Stimulated activated memory B cell treated with anti-CD40 and anti-IgM and Interleukin-4, amounts not matched to agents 10 μg/mL and 1 μg/mL and 100 μg/mL, for 72 hours (primary cell): Measurements from ENCODE around the gene NSG1.

Experiments used
- ATAC-seq: fragments of 150-1000 bp; cut with Tn5 transposase; 2 replicates; pipeline ENCODE4 v1.10.0; 2021
- H3K27ac Mint-ChIP-seq: one replicate; pipeline ENCODE4 v1.8.0; 2022; ENCODE audit warnings: mild to moderate bottlenecking, mixed read lengths
- H3K27me3 Mint-ChIP-seq: one replicate; pipeline ENCODE4 v1.8.0; 2022; ENCODE audit warnings: mixed read lengths
- H3K36me3 Mint-ChIP-seq: one replicate; pipeline ENCODE4 v1.8.0; 2022; ENCODE audit warnings: mixed read lengths
- H3K4me1 Mint-ChIP-seq: one replicate; pipeline ENCODE4 v1.8.0; 2022; ENCODE audit warnings: mixed read lengths
- H3K4me3 Mint-ChIP-seq: one replicate; pipeline ENCODE4 v1.8.0; 2022; ENCODE audit warnings: mild to moderate bottlenecking, moderate library complexity, mixed read lengths
- H3K9me3 Mint-ChIP-seq: one replicate; pipeline ENCODE4 v1.8.0; 2022; ENCODE audit warnings: mixed read lengths

Gene NSG1

GRCh38 chr4:4427121-4427870 lies 40.4 kb downstream of the NSG1 start:
- peaks cover 68% of the 10 kb centered on the region for H3K36me3 Mint-ChIP-seq
- H3K9me3 Mint-ChIP-seq: no peaks in the 10 kb centered on the region
- no peaks in the 10 kb centered on the region for H3K27me3 Mint-ChIP-seq
- no peaks in the 10 kb centered on the region for H3K4me1 Mint-ChIP-seq
- no peak overlapping the region for H3K4me3 Mint-ChIP-seq
- H3K27ac Mint-ChIP-seq: no peak overlapping the region
- no peak for ATAC-seq

- no peak for ATAC-seq
- Mint-ChIP-seq H3K27ac (no peak overlapping the region), H3K9me3 (no peaks in the 10 kb centered on the region), H3K4me3 (no peak overlapping the region), H3K27me3 (no peaks in the 10 kb centered on the region), H3K36me3 (peaks cover 67% of the 10 kb centered on the region), H3K4me1 (no peaks in the 10 kb centered on the region)
Observed at GRCh38 chr4:4427886-4428285, 41.0 kb downstream of the NSG1 start.

- peaks cover 60% of the 10 kb centered on the region for H3K36me3 Mint-ChIP-seq
- H3K27me3 Mint-ChIP-seq: no peaks in the 10 kb centered on the region
- no peaks in the 10 kb centered on the region for H3K4me1 Mint-ChIP-seq
- H3K9me3 Mint-ChIP-seq: no peaks in the 10 kb centered on the region
- ATAC-seq: no peak
- no peak overlapping the region for H3K4me3 Mint-ChIP-seq
- no peak overlapping the region for H3K27ac Mint-ChIP-seq
Observed at GRCh38 chr4:4428966-4429875, 42.3 kb downstream of the NSG1 start.

GRCh38 chr4:4430492-4431195 lies 43.7 kb downstream of the NSG1 start:
- Mint-ChIP-seq H3K4me1 (no peaks in the 10 kb centered on the region), H3K9me3 (no peaks in the 10 kb centered on the region), H3K27ac (no peak overlapping the region), H3K36me3 (peaks cover 53% of the 10 kb centered on the region), H3K4me3 (no peak overlapping the region), H3K27me3 (no peaks in the 10 kb centered on the region)
- peak; percentile 69 for ATAC-seq

- Mint-ChIP-seq H3K4me3 (no peak overlapping the region), H3K27me3 (no peaks in the 10 kb centered on the region), H3K9me3 (no peaks in the 10 kb centered on the region), H3K4me1 (no peaks in the 10 kb centered on the region), H3K36me3 (peaks cover 53% of the 10 kb centered on the region), H3K27ac (no peak overlapping the region)
- ATAC-seq: no peak
Observed at GRCh38 chr4:4432341-4433125, 45.6 kb downstream of the NSG1 start.

GRCh38 chr4:4433941-4434340 lies 47.0 kb downstream of the NSG1 start:
- no peak for ATAC-seq
- Mint-ChIP-seq H3K4me1 (no peaks in the 10 kb centered on the region), H3K4me3 (no peak overlapping the region), H3K27ac (no peak overlapping the region), H3K36me3 (peaks cover 60% of the 10 kb centered on the region), H3K27me3 (no peaks in the 10 kb centered on the region), H3K9me3 (no peaks in the 10 kb centered on the region)

- no peak for ATAC-seq
- Mint-ChIP-seq H3K9me3 (no peaks in the 10 kb centered on the region), H3K27ac (no peak overlapping the region), H3K4me1 (no peaks in the 10 kb centered on the region), H3K4me3 (no peak overlapping the region), H3K36me3 (peaks cover 58% of the 10 kb centered on the region), H3K27me3 (no peaks in the 10 kb centered on the region)
Observed at GRCh38 chr4:4436244-4436823, 49.4 kb downstream of the NSG1 start.

GRCh38 chr4:4437798-4438470 lies 51.0 kb downstream of the NSG1 start:
- ATAC-seq: no peak
- Mint-ChIP-seq H3K36me3 (peaks cover 56% of the 10 kb centered on the region), H3K9me3 (no peaks in the 10 kb centered on the region), H3K4me1 (no peaks in the 10 kb centered on the region), H3K27ac (peak overlapping the region; percentile 14), H3K4me3 (no peak overlapping the region), H3K27me3 (no peaks in the 10 kb centered on the region)

- ATAC-seq: no peak
- Mint-ChIP-seq H3K9me3 (no peaks in the 10 kb centered on the region), H3K4me1 (no peaks in the 10 kb centered on the region), H3K36me3 (peaks cover 56% of the 10 kb centered on the region), H3K4me3 (no peak overlapping the region), H3K27ac (no peak overlapping the region), H3K27me3 (no peaks in the 10 kb centered on the region)
Observed at GRCh38 chr4:4438891-4439290, 52.0 kb downstream of the NSG1 start.

GRCh38 chr4:4439782-4440181 lies 52.9 kb downstream of the NSG1 start:
- Mint-ChIP-seq H3K27me3 (no peaks in the 10 kb centered on the region), H3K36me3 (peaks cover 62% of the 10 kb centered on the region), H3K4me1 (no peaks in the 10 kb centered on the region), H3K27ac (no peak overlapping the region), H3K4me3 (no peak overlapping the region), H3K9me3 (no peaks in the 10 kb centered on the region)
- no peak for ATAC-seq

GRCh38 chr4:4440333-4441061 lies 53.6 kb downstream of the NSG1 start:
- ATAC-seq: no peak
- Mint-ChIP-seq H3K4me1 (no peaks in the 10 kb centered on the region), H3K27ac (no peak overlapping the region), H3K4me3 (no peak overlapping the region), H3K27me3 (no peaks in the 10 kb centered on the region), H3K9me3 (no peaks in the 10 kb centered on the region), H3K36me3 (peaks cover 65% of the 10 kb centered on the region)

GRCh38 chr4:4443821-4444220 lies 56.9 kb downstream of the NSG1 start:
- Mint-ChIP-seq H3K27ac (no peak overlapping the region), H3K9me3 (no peaks in the 10 kb centered on the region)
- ATAC-seq: no peak

GRCh38 chr4:4446434-4446833 lies 59.5 kb downstream of the NSG1 start:
- Mint-ChIP-seq H3K4me3 (no peak overlapping the region), H3K27ac (no peak overlapping the region), H3K4me1 (peaks cover 8% of the 10 kb centered on the region), H3K36me3 (peaks cover 48% of the 10 kb centered on the region), H3K9me3 (no peaks in the 10 kb centered on the region), H3K27me3 (no peaks in the 10 kb centered on the region)
- no peak for ATAC-seq

More at GRCh38 chr4:4443821-4444220, 56.9 kb downstream of the NSG1 start:
- H3K4me1 Mint-ChIP-seq: no peaks in the 10 kb centered on the region
- H3K36me3 Mint-ChIP-seq: peaks cover 42% of the 10 kb centered on the region
- no peaks in the 10 kb centered on the region for H3K27me3 Mint-ChIP-seq
- no peak overlapping the region for H3K4me3 Mint-ChIP-seq
